HG03097 (cell line): Measurements from ENCODE around the gene TMEM17.
"Not testable (repeated sequence)": the region's sequence is repeated elsewhere in the genome, so short reads cannot be mapped to it uniquely, and the experiment has no call there.

Source experiments
- ATAC-seq: cut with Tn5 transposase; IDR thresholded peaks from one replicate; pipeline ENCODE4 v1.9.1; 2021; ENCODE audit not compliant: unreplicated experiment, low FRiP score

Gene TMEM17

GRCh38 chr2:62505750-62506420, at the start of gene TMEM17:
TSS of gene TMEM17 (minus strand) at chr2:62506195. CDS start at chr2:62506129, 66 bp downstream.
- ATAC-seq: peak; percentile 76

GRCh38 chr2:62554440-62554839, 48.4 kb upstream of the TMEM17 start:
- ATAC-seq: no peak

GRCh38 chr2:62550461-62550860, 44.5 kb upstream of the TMEM17 start:
- ATAC-seq: no peak

- no peak for ATAC-seq
These were observed 41.9 kb upstream of the TMEM17 start for GRCh38 chr2:62547854-62548253.

GRCh38 chr2:62545261-62545660, 39.3 kb upstream of the TMEM17 start:
- ATAC-seq: no peak

- no peak for ATAC-seq
These were observed 34.6 kb upstream of the TMEM17 start for GRCh38 chr2:62540408-62541168.

- ATAC-seq: no peak
These were observed 33.8 kb upstream of the TMEM17 start for GRCh38 chr2:62539606-62540407.

- ATAC-seq: no peak
These were observed 32.8 kb upstream of the TMEM17 start for GRCh38 chr2:62538756-62539155.

- ATAC-seq: no peak
These were observed 31.8 kb upstream of the TMEM17 start for GRCh38 chr2:62537814-62538213.

- no peak for ATAC-seq
These were observed 31.0 kb upstream of the TMEM17 start for GRCh38 chr2:62536873-62537547.

- ATAC-seq: not testable (repeated sequence)
These were observed 29.5 kb upstream of the TMEM17 start for GRCh38 chr2:62535521-62535920.

- no peak for ATAC-seq
These were observed 25.6 kb upstream of the TMEM17 start for GRCh38 chr2:62531594-62531993.

GRCh38 chr2:62529758-62530157, 23.8 kb upstream of the TMEM17 start:
- no peak for ATAC-seq

- no peak for ATAC-seq
These were observed 21.6 kb upstream of the TMEM17 start for GRCh38 chr2:62527478-62528210.

GRCh38 chr2:62526531-62527381, 20.8 kb upstream of the TMEM17 start:
- ATAC-seq: no peak

GRCh38 chr2:62525549-62526269, 19.7 kb upstream of the TMEM17 start:
- ATAC-seq: no peak

- ATAC-seq: no peak
These were observed 18.4 kb upstream of the TMEM17 start for GRCh38 chr2:62524293-62524941.

- not testable (repeated sequence) for ATAC-seq
These were observed 15.1 kb upstream of the TMEM17 start for GRCh38 chr2:62521061-62521460.
